HG02588 (cell line): ENCODE results near the gene GORASP2.

ENCODE experiments used
- ATAC-seq: cut with Tn5 transposase; IDR thresholded peaks from one replicate; pipeline ENCODE4 v1.9.1; 2021; ENCODE audit warnings: mild to moderate bottlenecking, moderate library complexity; ENCODE audit not compliant: unreplicated experiment

Gene GORASP2

GRCh38 chr2:170965446-170966225 is 36.6 kb downstream of the GORASP2 start:
- ATAC-seq: no peak

GRCh38 chr2:170966648-170967396 is 37.8 kb downstream of the GORASP2 start:
- no peak for ATAC-seq

- ATAC-seq: no peak
Measured at GRCh38 chr2:170967553-170967952, 38.5 kb downstream of the GORASP2 start.

- no peak for ATAC-seq
Measured at GRCh38 chr2:170968205-170969003, 39.4 kb downstream of the GORASP2 start.

- ATAC-seq: no peak
Measured at GRCh38 chr2:170969030-170969429, 40.0 kb downstream of the GORASP2 start.

- no peak for ATAC-seq
Measured at GRCh38 chr2:170969872-170970496, 40.9 kb downstream of the GORASP2 start.

GRCh38 chr2:170971071-170971470 is 42.0 kb downstream of the GORASP2 start:
- no peak for ATAC-seq

GRCh38 chr2:170972296-170973224 is 43.5 kb downstream of the GORASP2 start:
- no peak for ATAC-seq

- ATAC-seq: no peak
Measured at GRCh38 chr2:170973225-170973491, 44.1 kb downstream of the GORASP2 start.

GRCh38 chr2:170973492-170974303 is 44.6 kb downstream of the GORASP2 start:
- ATAC-seq: peak; percentile 89

- ATAC-seq: no peak
Measured at GRCh38 chr2:170974304-170974993, 45.4 kb downstream of the GORASP2 start.

- no peak for ATAC-seq
Measured at GRCh38 chr2:170975127-170975942, 46.3 kb downstream of the GORASP2 start.

GRCh38 chr2:170975943-170976270 is 46.9 kb downstream of the GORASP2 start:
- no peak for ATAC-seq

GRCh38 chr2:170984079-170984478 is 55.0 kb downstream of the GORASP2 start:
- no peak for ATAC-seq

GRCh38 chr2:170985407-170985806 is 56.4 kb downstream of the GORASP2 start:
- no peak for ATAC-seq

GRCh38 chr2:170986566-170987258 is 57.7 kb downstream of the GORASP2 start:
- no peak for ATAC-seq

- no peak for ATAC-seq
Measured at GRCh38 chr2:170991398-170992182, 62.5 kb downstream of the GORASP2 start.
